ENCODE data around the gene TCP1.

DNA sequence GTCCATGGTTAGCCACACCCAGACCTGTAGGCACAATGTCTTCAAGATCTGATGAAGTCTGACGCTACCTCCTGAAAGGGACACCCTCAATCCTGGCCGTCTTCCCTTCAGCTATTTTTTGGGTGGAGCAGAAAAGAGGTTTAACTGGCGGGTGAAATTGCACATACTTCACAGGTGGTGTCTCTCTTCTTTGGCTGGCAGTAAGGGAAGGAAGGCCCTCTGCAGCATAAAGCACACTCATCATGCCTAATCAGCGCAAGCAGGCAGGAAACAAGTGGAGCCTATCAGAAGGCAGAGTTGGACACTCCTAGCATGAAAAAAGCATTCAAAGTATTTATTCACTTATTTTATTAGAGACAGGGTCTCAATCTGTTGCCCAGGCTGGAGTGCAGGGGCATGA, 43.5 kb upstream of the TCP1 start:
- TF ChIP-seq, protein P1, sequence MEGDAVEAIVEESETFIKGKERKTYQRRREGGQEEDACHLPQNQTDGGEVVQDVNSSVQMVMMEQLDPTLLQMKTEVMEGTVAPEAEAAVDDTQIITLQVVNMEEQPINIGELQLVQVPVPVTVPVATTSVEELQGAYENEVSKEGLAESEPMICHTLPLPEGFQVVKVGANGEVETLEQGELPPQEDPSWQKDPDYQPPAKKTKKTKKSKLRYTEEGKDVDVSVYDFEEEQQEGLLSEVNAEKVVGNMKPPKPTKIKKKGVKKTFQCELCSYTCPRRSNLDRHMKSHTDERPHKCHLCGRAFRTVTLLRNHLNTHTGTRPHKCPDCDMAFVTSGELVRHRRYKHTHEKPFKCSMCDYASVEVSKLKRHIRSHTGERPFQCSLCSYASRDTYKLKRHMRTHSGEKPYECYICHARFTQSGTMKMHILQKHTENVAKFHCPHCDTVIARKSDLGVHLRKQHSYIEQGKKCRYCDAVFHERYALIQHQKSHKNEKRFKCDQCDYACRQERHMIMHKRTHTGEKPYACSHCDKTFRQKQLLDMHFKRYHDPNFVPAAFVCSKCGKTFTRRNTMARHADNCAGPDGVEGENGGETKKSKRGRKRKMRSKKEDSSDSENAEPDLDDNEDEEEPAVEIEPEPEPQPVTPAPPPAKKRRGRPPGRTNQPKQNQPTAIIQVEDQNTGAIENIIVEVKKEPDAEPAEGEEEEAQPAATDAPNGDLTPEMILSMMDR (IDR thresholded peaks at IDR 0.05) = no peak
- TF ChIP-seq POLR2A (IDR thresholded peaks at IDR 0.05) = no peak
